Activated CD4-positive, alpha-beta memory T cell treated with anti-CD3 and anti-CD28 coated beads, Interleukin-2, amount 10 ng/mL, durations not matched to agents 7 days and 5 days (primary cell): ENCODE data around the gene CENPU. TPM values are rescaled to one million over a fixed set of nuclear protein-coding genes. Genes with fewer than 3 reads are reported as not detected.
A peak's percentile ranks its signal among the peaks of the same experiment; 100 is the strongest.

ENCODE experiments used
- CTCF ChIA-PET: fragments of 350-600 bp; sonication (Branson Sonifier 250); formaldehyde crosslinking; loops from one replicate; lab custom pipeline; 2021; ENCODE audit warnings: antibody characterized with exemption, inconsistent platforms; lab: Charles Lee
- POLR2A ChIA-PET: fragments of 350-600 bp; sonication (Branson Sonifier 250); formaldehyde crosslinking; loops from one replicate; lab custom pipeline; 2021; ENCODE audit warnings: antibody characterized with exemption; lab: Charles Lee
- DNase-seq: peaks from one replicate; pipeline ENCODE4 v3.0.0-alpha.2; 2020
- H3K27ac Mint-ChIP-seq: one replicate; pipeline ENCODE4 v1.8.0; 2021; ENCODE audit warnings: mild to moderate bottlenecking, mixed read lengths
- H3K27me3 Mint-ChIP-seq: one replicate; pipeline ENCODE4 v1.8.0; 2021; ENCODE audit warnings: mixed read lengths
- H3K36me3 Mint-ChIP-seq: one replicate; pipeline ENCODE4 v1.8.0; 2021; ENCODE audit warnings: low read depth, mixed read lengths
- H3K4me1 Mint-ChIP-seq: one replicate; pipeline ENCODE4 v1.8.0; 2021; ENCODE audit warnings: mixed read lengths
- H3K4me3 Mint-ChIP-seq: one replicate; pipeline ENCODE4 v1.8.0; 2021; ENCODE audit warnings: mild to moderate bottlenecking, mixed read lengths
- H3K9me3 Mint-ChIP-seq: one replicate; pipeline ENCODE4 v1.8.0; 2021; ENCODE audit warnings: mixed read lengths
- total RNA-seq, 2 experiments: library from RNA; stranded (reverse); gene quantifications; one replicate each; pipeline ENCODE4 v1.2.3, GENCODE V29; 2021

The CENPU gene
- total RNA-seq, 2 experiments from 2014 or later = 69.6 to 69.7 TPM

DNA sequence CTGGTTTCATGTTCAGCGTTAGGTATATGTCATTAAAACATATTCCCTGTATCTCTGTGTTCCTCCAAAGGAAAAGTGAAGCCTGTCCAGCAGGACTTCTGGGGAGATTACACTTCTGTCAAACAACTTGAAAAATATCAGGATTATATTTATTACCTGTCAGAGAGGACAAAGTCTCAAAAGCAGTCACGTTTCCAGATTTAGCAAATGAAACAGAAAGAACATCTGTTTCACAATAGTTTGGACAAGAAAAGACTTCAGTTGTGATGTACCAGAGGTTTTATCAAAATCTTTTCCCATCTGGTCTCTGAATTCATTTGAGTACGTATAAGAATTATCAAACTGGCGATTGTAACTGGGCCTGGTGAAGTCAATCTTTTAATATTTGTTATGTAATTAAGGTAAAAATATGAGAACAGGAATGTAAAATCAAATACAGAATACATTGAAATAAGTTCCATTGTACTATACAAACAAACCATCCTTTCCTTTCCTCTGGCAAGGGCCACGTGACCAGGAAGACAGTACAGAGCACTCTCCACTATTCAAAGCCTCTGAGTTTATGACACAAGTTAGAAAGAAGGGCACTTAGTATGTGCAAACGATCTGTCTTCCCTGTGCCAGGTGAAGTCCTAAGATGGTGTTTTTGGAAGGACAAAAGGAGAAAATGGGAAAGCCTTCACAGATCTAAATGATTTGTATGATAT is 87.8 kb downstream of the CENPU start:
- Mint-ChIP-seq H3K36me3 (peaks cover 63% of the 10 kb centered on the region), H3K4me1 (peaks cover 70% of the 10 kb centered on the region), H3K4me3 (peak overlapping the region; percentile 86), H3K27ac (peak overlapping the region; percentile 88), H3K27me3 (no peaks in the 10 kb centered on the region), H3K9me3 (no peaks in the 10 kb centered on the region)
- POLR2A ChIA-PET = interaction anchor here (1.1 to 4.4 kb wide), 5 partner anchors 85 to 380 kb away, joined by 4 to 103 read pairs (median 48); partner anchors contain the start of genes CENPU and IRF2
- CTCF ChIA-PET = interaction anchor here (3.5 to 4.3 kb wide), 2 partner anchors 87 to 381 kb away, joined by 29 to 48 read pairs; partner anchors contain the start of gene CENPU
- DNase-seq = no peak

DNA sequence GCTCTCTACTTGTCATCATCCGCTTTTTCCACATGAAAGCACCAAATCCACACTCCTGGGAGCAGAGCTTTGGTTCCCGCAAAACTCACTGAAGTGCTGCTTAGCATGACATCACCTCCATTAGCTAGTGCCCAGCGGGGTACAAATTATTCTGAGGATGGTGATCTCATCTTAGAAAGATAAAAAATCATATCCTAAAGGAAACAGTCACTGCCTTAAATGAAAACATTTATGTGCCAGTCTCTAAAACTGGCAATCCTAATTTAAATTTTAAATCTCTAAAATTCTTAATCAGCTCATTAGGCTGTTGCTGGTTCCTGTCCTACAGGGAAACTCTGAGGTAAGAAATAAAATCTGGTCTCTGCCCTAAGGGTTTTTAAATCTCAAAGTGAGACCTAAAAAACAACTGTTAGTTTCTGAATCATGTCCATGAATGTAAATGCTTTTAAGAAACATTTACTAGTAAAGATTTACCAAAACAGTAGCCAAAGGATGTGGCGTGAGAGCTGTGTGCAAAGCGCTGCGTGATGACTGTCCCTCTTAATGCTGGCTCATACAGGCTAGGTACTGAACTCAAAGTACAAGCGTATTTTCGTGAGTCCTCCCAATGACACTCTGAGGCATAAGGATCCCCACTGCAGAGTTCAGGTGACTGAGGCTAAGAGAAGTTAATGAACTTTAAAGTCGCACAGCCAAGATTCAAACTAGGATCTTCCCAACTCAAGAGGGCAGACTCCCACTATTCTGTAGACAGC is 89.2 kb downstream of the CENPU start:
- Mint-ChIP-seq H3K27ac (peak overlapping the region; percentile 70), H3K9me3 (no peaks in the 10 kb centered on the region), H3K36me3 (peaks cover 70% of the 10 kb centered on the region), H3K4me1 (peaks cover 70% of the 10 kb centered on the region), H3K27me3 (no peaks in the 10 kb centered on the region), H3K4me3 (peak overlapping the region; percentile 31)
- POLR2A ChIA-PET = interaction anchor here (1.0 to 2.8 kb wide), 7 partner anchors 11 to 380 kb away, joined by 4 to 19 read pairs (median 4); partner anchors contain the start of genes CENPU and IRF2
- CTCF ChIA-PET = interaction anchor here (1.0 to 2.1 kb wide), 3 partner anchors 78 to 380 kb away, joined by 4 to 6 read pairs (median 5); partner anchors contain the start of gene CENPU
- DNase-seq = peak; percentile 46

Other genes with a start within 250 kb of the CENPU start
- 10 to 100 TPM; 71.4 to 77.1 TPM for gene CASP3, start 84.6 kb downstream of the CENPU start, total RNA-seq
- gene PRIMPOL, start 84.4 kb downstream of the CENPU start, total RNA-seq = 10 to 100 TPM; 19.2 to 23.4 TPM
- 10 to 100 TPM; 16.0 to 16.1 TPM for gene ACSL1, start 91.9 kb upstream of the CENPU start, total RNA-seq